IMR-90 (cell line): ENCODE results near the gene SLC35F1. TPM values are rescaled to one million over a fixed set of nuclear protein-coding genes. Genes with fewer than 3 reads are reported as not detected.

Experiments
- ATAC-seq: fragments of 200-7000 bp; cut with Tn5 transposase; 2 replicates; pipeline ENCODE4 v1.9.1; 2020; ENCODE audit warnings: low read depth, mild to moderate bottlenecking, moderate library complexity
- BruUV-seq: library from RNA; stranded (reverse); fragments of 400-500 nt; replicated peaks from 2 replicates; lab custom pipeline; 2021; lab: Mats Ljungman, UMichigan
- CTCF ChIA-PET: fragments of 300-600 bp; formaldehyde crosslinking; extraction: SDS; loops from one replicate; lab custom pipeline; 2021; ENCODE audit warnings: antibody characterized with exemption; lab: Yijun Ruan, JAX
- POLR2A ChIA-PET: fragments of 300-600 bp; sonication (Branson Sonifier 250); formaldehyde crosslinking; loops from one replicate; lab custom pipeline; 2022; ENCODE audit warnings: antibody characterized with exemption; ENCODE audit not compliant: unreplicated experiment; lab: Charles Lee
- DNase-seq: peaks from one replicate; pipeline ENCODE4 v3.0.0; 2013
- H2AFZ ChIP-seq: replicated peaks from 2 replicates; pipeline ENCODE3; 2013; ENCODE audit warnings: low read length, mild to moderate bottlenecking; ENCODE audit not compliant: poor library complexity
- H2AK5ac ChIP-seq: 2 replicates; pipeline ENCODE4 v1.6.1; 2013; ENCODE audit warnings: low read depth, low read length, inconsistent platforms
- H2AK9ac ChIP-seq: replicated peaks from 2 replicates; pipeline ENCODE3; 2013; ENCODE audit warnings: mild to moderate bottlenecking, low read depth, low read length, moderate library complexity; ENCODE audit not compliant: poor library complexity
- H2BK120ac ChIP-seq: 2 replicates; pipeline ENCODE4 v1.6.1; 2013; ENCODE audit warnings: low read depth, low read length, inconsistent platforms
- H2BK15ac ChIP-seq: 3 replicates; pipeline ENCODE4 v1.6.1; 2013; ENCODE audit warnings: low read depth, low read length, inconsistent platforms
- H2BK20ac ChIP-seq: 2 replicates; pipeline ENCODE4 v1.6.1; 2013; ENCODE audit warnings: low read depth, mild to moderate bottlenecking, inconsistent platforms, low read length, moderate library complexity
- H2BK5ac ChIP-seq: 2 replicates; pipeline ENCODE4 v1.6.1; 2013; ENCODE audit warnings: mild to moderate bottlenecking, low read depth, low read length, inconsistent platforms; ENCODE audit not compliant: poor library complexity, severe bottlenecking
- H3K14ac ChIP-seq: replicated peaks from 2 replicates; pipeline ENCODE4 v1.6.1; 2013; ENCODE audit warnings: low read depth, low read length, inconsistent platforms
- H3K18ac ChIP-seq: 2 replicates; pipeline ENCODE4 v1.6.1; 2013; ENCODE audit warnings: low read depth, low read length, control low read depth
- H3K23ac ChIP-seq: 2 replicates; pipeline ENCODE4 v1.6.1; 2013; ENCODE audit warnings: low read depth, low read length, inconsistent platforms
- H3K27ac ChIP-seq: 2 replicates; pipeline ENCODE4 v1.5.1; 2013; ENCODE audit warnings: mild to moderate bottlenecking, control low read depth, low read length; ENCODE audit not compliant: insufficient read depth
- H3K27me3 ChIP-seq: 2 replicates; pipeline ENCODE4 v1.6.1; 2013; ENCODE audit warnings: low read length; ENCODE audit not compliant: control insufficient read depth, insufficient read depth
- H3K36me3 ChIP-seq: 2 replicates; pipeline ENCODE4 v1.6.1; 2013; ENCODE audit warnings: low read length, mixed read lengths; ENCODE audit not compliant: control insufficient read depth, insufficient read depth
- H3K4ac ChIP-seq: 2 replicates; pipeline ENCODE4 v1.6.1; 2013; ENCODE audit warnings: low read depth, low read length, inconsistent platforms
- H3K4me1 ChIP-seq: 2 replicates; pipeline ENCODE4 v1.6.1; 2013; ENCODE audit warnings: low read length, mixed read lengths; ENCODE audit not compliant: control insufficient read depth, insufficient read depth
- H3K4me2 ChIP-seq: 2 replicates; pipeline ENCODE4 v1.6.1; 2013; ENCODE audit warnings: low read depth, mild to moderate bottlenecking, control low read depth, low read length, moderate library complexity
- H3K4me3 ChIP-seq: 2 replicates; pipeline ENCODE4 v1.5.1; 2013; ENCODE audit warnings: low read depth, mild to moderate bottlenecking, control low read depth, low read length, moderate library complexity; ENCODE audit not compliant: insufficient read depth
- H3K56ac ChIP-seq: 2 replicates; pipeline ENCODE4 v1.6.1; 2013; ENCODE audit warnings: low read length, inconsistent platforms; ENCODE audit not compliant: insufficient read depth; ENCODE audit errors: extremely low read depth
- H3K79me1 ChIP-seq, 2 experiments: 2 replicates each; pipeline ENCODE4 v1.6.1; 2013; ENCODE audit warnings: low read length in 2 of 2, inconsistent platforms in 1 of 2, low read depth in 1 of 2
- H3K9ac ChIP-seq: 2 replicates; pipeline ENCODE4 v1.6.1; 2013; ENCODE audit warnings: low read depth, low read length, control low read depth
- H3K9me1 ChIP-seq: 2 replicates; pipeline ENCODE4 v1.6.1; 2013; ENCODE audit warnings: low read length, inconsistent platforms; ENCODE audit not compliant: insufficient read depth
- H3K9me3 ChIP-seq: 2 replicates; pipeline ENCODE4 v1.6.1; 2013; ENCODE audit warnings: low read length; ENCODE audit not compliant: control insufficient read depth, insufficient read depth
- H4K20me1 ChIP-seq: 2 replicates; pipeline ENCODE4 v1.6.1; 2013; ENCODE audit warnings: low read length, inconsistent platforms; ENCODE audit not compliant: insufficient read depth
- H4K5ac ChIP-seq: 2 replicates; pipeline ENCODE4 v1.6.1; 2013; ENCODE audit warnings: mild to moderate bottlenecking, low read depth, low read length, control low read depth
- H4K8ac ChIP-seq, 2 experiments: 2 replicates each; pipeline ENCODE4 v1.6.1; 2013; ENCODE audit warnings: low read depth in 2 of 2, low read length in 2 of 2, control low read depth in 1 of 2, inconsistent platforms in 1 of 2
- H4K91ac ChIP-seq: 2 replicates; pipeline ENCODE4 v1.6.1; 2013; ENCODE audit warnings: low read depth, low read length, inconsistent platforms; ENCODE audit not compliant: insufficient read depth
- BHLHE40 ChIP-seq: fragments of 150-350 bp; IDR thresholded peaks from 2 replicates; pipeline ENCODE4 v1.6.1; 2016; ENCODE audit warnings: mild to moderate bottlenecking, low read depth, low read length
- CHD1 ChIP-seq: IDR thresholded peaks from 2 replicates; pipeline ENCODE4 v1.6.1; 2012; ENCODE audit warnings: low read depth, low read length, improper control_type of control experiment
- MAZ ChIP-seq: IDR thresholded peaks from 2 replicates; pipeline ENCODE4 v1.6.1; 2012; ENCODE audit warnings: low read depth, mild to moderate bottlenecking, low read length, improper control_type of control experiment, moderate library complexity, borderline replicate concordance
- SMC3 ChIP-seq: fragments of 150-350 bp; IDR thresholded peaks from 2 replicates; pipeline ENCODE4 v1.6.1; 2016; ENCODE audit warnings: low read depth, mild to moderate bottlenecking, antibody characterized with exemption, low read length, moderate library complexity
- WGBS, 2 experiments: methylation state at CpG; one replicate each; pipeline versions ENCODE4 v1.1.5 to v1.1.7; 2013; ENCODE audit warnings: missing lambda C conversion rate in 2 of 2; ENCODE audit not compliant: insufficient read length in 1 of 2; ENCODE audit errors: extremely low coverage in 2 of 2; 5-methylcytosine and 5-hydroxymethylcytosine counted together
- dilution Hi-C: fragments of 300-500 bp; cut with HindIII; formaldehyde crosslinking; loops from one replicate; pipeline ENCODE4 v1.14.3; 2018; ENCODE audit warnings: low sequenced_read_pairs; ENCODE audit not compliant: unreplicated experiment
- in situ Hi-C: fragments of 300-500 bp; cut with MboI; formaldehyde crosslinking; loops from 3 replicates; pipeline ENCODE4 v1.14.3; 2019; ENCODE audit warnings: low sequenced_read_pairs, inconsistent platforms, mixed read lengths
- intact Hi-C: fragments of 100-400 bp; cut with micrococcal nuclease; formaldehyde crosslinking; loops from 2 replicates; pipeline ENCODE4 v1.10.0; 2022
- polyA plus RNA-seq, 3 experiments: library from polyadenylated mRNA; depleted of rRNA; stranded (reverse); fragments of >200 nt; gene quantifications; 2 replicates each; pipeline ENCODE4 v1.2.3, GENCODE V29; 2012; ENCODE audit warnings: low replicate concordance in 1 of 3
- total RNA-seq: library from RNA; depleted of rRNA; stranded (reverse); fragments of >200 nt; gene quantifications from 2 replicates; pipeline ENCODE4 v1.2.3, GENCODE V29; 2012

Gene SLC35F1
- total and polyA plus RNA-seq, 2 of the 4 experiments (the other 2 are of a cell fraction) = not detected

- intact Hi-C loops = no loop called here
- Histone ChIP-seq H3K4ac (no peak overlapping the region), H2AK9ac (no peak overlapping the region), H2BK120ac (no peak overlapping the region), H3K9me1 (no peaks in the 10 kb centered on the region), H2AK5ac (no peak overlapping the region), H3K79me1 (no peaks in the 10 kb centered on the region), H3K56ac (no peak overlapping the region), H4K5ac (no peak overlapping the region), H2BK20ac (no peak overlapping the region), H3K27ac (no peak overlapping the region), H3K23ac (no peak overlapping the region), H3K27me3 (no peaks in the 10 kb centered on the region), H4K91ac (no peak overlapping the region), H3K18ac (no peak overlapping the region), H3K9ac (no peak overlapping the region), H2BK5ac (no peak overlapping the region), H3K4me3 (no peak overlapping the region), H4K20me1 (no peaks in the 10 kb centered on the region), H3K14ac (no peak overlapping the region), H3K36me3 (no peaks in the 10 kb centered on the region), H2BK15ac (no peak overlapping the region), H3K9me3 (no peaks in the 10 kb centered on the region), H4K8ac (no peak overlapping the region), H3K4me2 (no peak overlapping the region), H2AFZ (no peak overlapping the region), H3K4me1 (no peaks in the 10 kb centered on the region)
- CTCF ChIA-PET = no interaction called here
- no TSS peak for BruUV-seq
- WGBS, 2 experiments = no CpG with 5 or more reads among the region's 3 CpGs
- DNase-seq (no peak), ATAC-seq (no peak)
- no peak for TF ChIP-seq BHLHE40
- TF ChIP-seq CHD1 = no peak
- no peak for TF ChIP-seq MAZ
- no peak for TF ChIP-seq SMC3
- POLR2A ChIA-PET = no interaction called here
- dilution Hi-C loops = no loop called here
- in situ Hi-C loops = no loop called here
Observed at GRCh38 chr6:117930645-117931044, 23.6 kb downstream of the SLC35F1 start.
